Colonic mucosa (tissue), 4 donors: ENCODE results near the gene CLIC4. TPM values are rescaled to one million over a fixed set of nuclear protein-coding genes. Genes with fewer than 3 reads are reported as not detected.
"Not testable (repeated sequence)": the region's sequence is repeated elsewhere in the genome, so short reads cannot be mapped to it uniquely, and the experiment has no call there.

Experiments
- DNase-seq: peaks from one replicate; pipeline ENCODE4 v3.0.0-alpha.2; 2020
- H3K27ac ChIP-seq: fragments of 200-600 bp; one replicate; pipeline ENCODE4 v1.8.0; 2021
- H3K27me3 ChIP-seq: fragments of 200-600 bp; one replicate; pipeline ENCODE4 v1.8.0; 2021
- H3K36me3 ChIP-seq: fragments of 200-600 bp; one replicate; pipeline ENCODE4 v1.8.0; 2021
- H3K4me1 ChIP-seq: fragments of 200-600 bp; one replicate; pipeline ENCODE4 v1.8.0; 2021; ENCODE audit warnings: mild to moderate bottlenecking
- H3K4me3 ChIP-seq: fragments of 200-600 bp; one replicate; pipeline ENCODE4 v1.8.0; 2021
- H3K9ac ChIP-seq, 2 donors: one replicate each; pipeline ENCODE4 v1.7.0; 2013; ENCODE audit warnings: control low read depth in 2 of 2, low read depth in 2 of 2, low read length in 2 of 2
- H3K9me3 ChIP-seq: fragments of 200-600 bp; one replicate; pipeline ENCODE4 v1.8.0; 2021
- CTCF ChIP-seq: fragments of 200-600 bp; IDR thresholded peaks from one replicate; pipeline ENCODE4 v1.8.0; 2022; ENCODE audit warnings: antibody characterized with exemption, mild to moderate bottlenecking
- intact Hi-C: fragments of 100-400 bp; cut with DNase I; formaldehyde crosslinking; loops from one replicate; pipeline ENCODE4 v1.14.1; 2022
- total RNA-seq, 2 donors: library from RNA; stranded (reverse); fragmentation: NEBNext Ultra II Directional in 1 of 2; extraction: Animal tissue kit (Norgen Biotek cat#: 25700) in 1 of 2; gene quantifications; one replicate each; pipeline ENCODE4 v1.2.1, GENCODE V29; 2021
- donor health status: healthy.
- donor health status: DM: no; HTN: no; CAD: no.
- donor health status: DM: no; HTN: no; CAD: no.

Gene CLIC4
- total RNA-seq, 2 donors from 2014 or later: 38.0 to 84.8 TPM

DNA sequence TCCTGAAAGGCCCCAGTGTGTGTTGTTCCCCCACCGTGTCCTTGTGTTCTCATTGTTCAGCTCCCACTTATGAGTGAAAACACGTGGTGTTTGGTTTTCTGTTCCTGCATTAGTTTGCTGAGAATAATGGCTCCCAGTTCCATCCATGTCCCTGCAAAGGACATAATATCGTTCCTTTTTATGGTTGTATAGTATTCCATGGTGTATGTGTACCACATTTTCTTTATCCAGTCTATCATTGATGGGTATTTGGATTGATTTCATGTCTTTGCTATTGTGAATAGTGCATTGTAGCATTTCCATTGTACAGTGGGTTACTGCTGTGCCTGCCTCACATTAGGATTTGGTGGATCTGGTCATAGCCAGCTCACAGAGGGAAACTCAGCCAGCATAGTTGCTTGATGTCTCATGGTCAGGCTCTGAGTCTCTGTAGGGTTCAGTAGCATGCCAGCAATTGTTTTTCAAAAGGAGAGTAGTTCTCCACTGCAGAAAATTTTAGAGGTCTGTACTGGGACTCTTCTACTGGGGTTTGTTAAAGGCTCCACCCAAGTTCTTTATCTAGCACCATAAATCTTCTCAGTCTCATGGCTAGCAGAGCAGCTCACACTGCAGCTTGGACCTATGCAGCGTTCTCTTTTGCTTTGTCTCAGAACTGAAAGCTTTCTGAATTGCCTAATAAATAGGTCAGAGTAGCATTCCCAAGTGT, 143.9 kb downstream of the CLIC4 start:
- H3K27ac ChIP-seq: no peak overlapping the region

GRCh38 chr1:24890887-24891286, 145.6 kb downstream of the CLIC4 start:
- peak; percentile 18 for DNase-seq
- intact Hi-C loops: no loop called here
- H3K27ac ChIP-seq: no peak overlapping the region
- H3K9me3 ChIP-seq: no peaks in the 10 kb centered on the region
- no peak for TF ChIP-seq CTCF
- no peaks in the 10 kb centered on the region for H3K4me1 ChIP-seq
- H3K4me3 ChIP-seq: no peak overlapping the region
- H3K9ac ChIP-seq: no peak overlapping the region
- H3K36me3 ChIP-seq: no peaks in the 10 kb centered on the region
- H3K27me3 ChIP-seq: no peaks in the 10 kb centered on the region

More for the DNA sequence above, 143.9 kb downstream of the CLIC4 start:
- no peak overlapping the region for H3K4me3 ChIP-seq
- intact Hi-C loops: no loop called here
- DNase-seq: no peak
- no peaks in the 10 kb centered on the region for H3K9me3 ChIP-seq
- H3K4me1 ChIP-seq: no peaks in the 10 kb centered on the region
- TF ChIP-seq CTCF: no peak
- H3K36me3 ChIP-seq: no peaks in the 10 kb centered on the region
- H3K9ac ChIP-seq: no peak overlapping the region
- H3K27me3 ChIP-seq: no peaks in the 10 kb centered on the region

GRCh38 chr1:24891367-24891766, 146.1 kb downstream of the CLIC4 start:
- intact Hi-C loops, H3K9me3 ChIP-seq, H3K4me3 ChIP-seq, H3K36me3 ChIP-seq, DNase-seq, H3K27ac ChIP-seq, H3K27me3 ChIP-seq, H3K4me1 ChIP-seq, H3K9ac ChIP-seq: not testable (repeated sequence)

DNA sequence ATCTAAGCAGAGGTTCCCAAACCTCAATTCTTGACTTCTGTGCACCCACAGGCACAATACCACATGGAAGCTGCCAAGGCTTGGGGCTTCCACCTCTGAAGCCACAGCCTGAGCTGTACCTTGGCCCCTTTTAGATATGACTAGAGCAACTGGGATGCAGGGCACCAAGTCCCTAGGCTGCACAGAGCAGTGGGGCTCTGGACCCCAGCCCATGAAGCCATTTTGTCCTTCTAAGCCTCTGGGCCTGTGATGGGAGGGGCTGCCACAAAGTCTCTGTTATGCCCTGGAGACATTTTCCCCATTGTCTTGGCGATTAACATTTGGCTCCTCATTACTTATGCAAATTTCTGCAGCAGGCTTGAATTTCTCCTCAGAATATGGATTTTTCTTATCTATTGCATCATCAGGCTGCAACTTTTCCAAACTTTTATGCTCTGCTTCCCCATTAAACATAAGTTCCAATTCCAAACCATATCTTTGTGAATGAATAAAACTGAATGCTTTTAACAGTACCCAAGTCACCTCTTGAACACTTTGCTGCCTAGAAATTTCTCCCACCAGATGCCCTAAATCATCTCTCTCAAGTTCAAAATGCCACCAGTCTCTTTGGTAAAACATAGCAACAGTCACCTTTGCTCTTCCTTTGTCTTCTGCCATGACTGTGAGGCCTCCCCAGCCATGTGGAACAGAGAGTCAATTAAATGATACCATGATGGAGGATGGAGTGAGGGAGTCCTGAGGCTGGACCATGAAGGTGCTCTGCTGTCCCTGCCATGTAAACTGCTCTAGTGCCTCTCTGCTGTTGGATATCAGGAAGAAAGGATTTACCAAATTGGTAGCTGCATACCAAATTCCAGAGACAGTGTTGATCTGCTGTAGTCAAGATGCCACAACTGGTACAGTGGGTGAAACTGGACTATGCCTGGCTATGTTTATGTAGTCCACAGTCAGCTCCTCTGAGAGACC, 147.2 kb downstream of the CLIC4 start:
- TF ChIP-seq CTCF: no peak
- peak overlapping the region; percentile 42 for H3K27ac ChIP-seq
- no peaks in the 10 kb centered on the region for H3K27me3 ChIP-seq
- peak; percentile 13 for DNase-seq
- H3K36me3 ChIP-seq: no peaks in the 10 kb centered on the region
- peak overlapping the region in 1 of 2 donors; percentile 15 for H3K9ac ChIP-seq
- no peak overlapping the region for H3K4me3 ChIP-seq
- no peaks in the 10 kb centered on the region for H3K4me1 ChIP-seq
- intact Hi-C loops: no loop called here
- H3K9me3 ChIP-seq: no peaks in the 10 kb centered on the region

DNA sequence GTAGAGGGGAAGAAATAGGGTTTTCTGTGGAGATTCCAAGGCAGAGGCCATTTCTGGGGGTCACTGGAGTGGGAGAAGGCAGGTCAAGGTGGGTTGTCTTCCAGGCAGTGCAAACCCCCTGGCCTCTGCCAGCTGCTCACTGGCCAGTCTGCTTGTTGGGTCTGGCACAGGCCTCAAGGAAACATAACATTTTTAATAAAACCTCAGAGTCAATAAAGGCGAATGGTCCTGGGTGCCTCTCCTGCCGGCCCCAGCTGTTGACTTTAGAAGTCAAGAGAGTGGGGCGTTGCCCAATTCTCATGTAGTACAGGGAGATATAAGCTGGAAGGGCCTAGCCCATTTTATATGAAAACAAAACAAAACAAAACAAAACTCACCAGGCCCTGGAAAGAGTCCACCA, 148.2 kb downstream of the CLIC4 start:
- Histone ChIP-seq H3K4me3 (no peak overlapping the region), H3K27me3 (no peaks in the 10 kb centered on the region), H3K27ac (peak overlapping the region; percentile 42), H3K4me1 (no peaks in the 10 kb centered on the region), H3K36me3 (no peaks in the 10 kb centered on the region), H3K9me3 (no peaks in the 10 kb centered on the region), H3K9ac (peak overlapping the region in 1 of 2 donors; percentile 15)
- intact Hi-C loops: no loop called here
- no peak for TF ChIP-seq CTCF
- peak; percentile 75 for DNase-seq

Other genes with a start within 250 kb of the CLIC4 start
- gene RCAN3, start 242.6 kb upstream of the CLIC4 start, total RNA-seq: 10 to 100 TPM; 12.6 to 15.1 TPM
- 1 to 10 TPM in 1 of 2 donors, under 1 TPM in 1; 0.72 to 2.7 TPM for gene NCMAP, start 189.4 kb upstream of the CLIC4 start, total RNA-seq
- gene SRRM1, start 102.1 kb upstream of the CLIC4 start, total RNA-seq: 100 to 1,000 TPM; 110 to 147 TPM
- gene RUNX3, start 184.8 kb downstream of the CLIC4 start, total RNA-seq: 1 to 10 TPM; 1.6 to 3.2 TPM